NCI-H2171 treated with DMSO at 0.1 percent for 48 hours (cell line): ENCODE results near the gene ANKRD29.
"Not testable (repeated sequence)": the region's sequence is repeated elsewhere in the genome, so short reads cannot be mapped to it uniquely, and the experiment has no call there.

ENCODE experiments used
- DNase-seq: peaks from one replicate; lab custom pipeline; 2025; lab: John Stamatoyannopoulos, UW

The ANKRD29 gene

DNA sequence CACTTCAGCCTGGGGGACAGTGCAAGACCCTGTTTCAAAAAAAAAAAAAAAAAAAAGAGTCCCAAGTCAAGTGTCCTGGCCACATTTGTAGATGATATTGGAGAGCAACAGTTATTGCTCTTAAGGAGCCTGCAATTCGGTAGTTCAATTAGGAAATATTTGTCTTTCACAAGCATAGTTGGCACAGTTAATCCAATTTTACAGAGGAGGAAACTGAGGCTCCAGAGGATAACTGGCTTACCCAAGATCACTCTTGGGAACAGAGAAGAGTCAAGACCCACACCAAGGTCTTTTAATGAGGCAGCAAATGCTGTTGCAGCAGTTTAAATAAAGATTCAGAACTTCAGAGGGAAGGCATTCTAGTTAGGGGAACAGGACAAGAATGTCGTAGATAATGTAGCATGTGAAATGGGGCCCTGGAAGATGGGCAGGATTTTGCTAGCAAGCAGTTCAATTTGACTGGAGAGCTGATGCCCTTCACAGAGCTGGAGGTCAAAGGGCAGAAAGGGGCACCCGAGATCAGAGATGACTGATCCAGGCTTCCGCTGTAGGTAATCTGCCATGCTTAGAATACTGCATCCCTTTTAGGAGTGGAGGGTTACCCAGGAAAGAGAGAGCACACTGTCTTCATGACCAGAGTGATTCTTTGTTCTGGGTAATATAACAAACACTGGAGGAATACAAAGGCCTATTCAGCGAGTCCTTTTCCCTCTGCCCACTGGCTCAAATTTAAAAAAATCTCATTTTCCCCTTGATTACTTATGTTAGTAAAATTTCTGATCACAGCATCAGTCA lies 79.4 kb downstream of the ANKRD29 start:
- no peak for DNase-seq

DNA sequence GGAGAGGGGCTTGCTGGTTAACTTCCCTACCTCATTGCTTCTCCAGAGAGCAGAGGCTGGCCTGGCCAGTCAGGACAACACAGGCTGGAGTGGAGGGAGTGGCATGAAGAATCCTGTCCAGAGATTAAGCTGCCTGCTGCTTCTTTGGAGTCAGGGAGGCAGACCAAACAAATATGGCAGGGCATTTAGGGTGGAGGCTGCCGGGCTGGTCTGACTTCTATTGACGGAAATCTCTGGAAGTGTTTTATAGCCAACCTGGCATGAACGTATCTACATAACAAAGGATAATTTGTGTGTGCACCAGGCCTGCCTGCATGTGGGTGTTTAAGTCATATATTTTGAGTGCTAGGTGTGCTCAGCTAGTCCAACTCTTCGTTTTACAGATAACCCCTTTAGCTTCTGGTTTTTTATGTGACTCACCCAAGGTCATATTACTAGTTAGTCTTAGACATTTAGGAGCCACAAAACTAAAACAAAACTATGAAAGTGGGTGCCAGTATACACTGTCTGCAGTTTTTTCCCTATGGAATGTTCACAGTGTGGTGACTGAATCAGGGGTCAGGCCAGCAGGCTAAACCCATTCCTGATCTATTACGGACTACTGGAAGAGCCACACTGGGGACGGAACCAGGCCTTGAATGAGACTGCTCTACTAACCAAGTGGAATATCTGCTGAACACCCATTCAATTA lies 81.9 kb downstream of the ANKRD29 start:
- no peak for DNase-seq

DNA sequence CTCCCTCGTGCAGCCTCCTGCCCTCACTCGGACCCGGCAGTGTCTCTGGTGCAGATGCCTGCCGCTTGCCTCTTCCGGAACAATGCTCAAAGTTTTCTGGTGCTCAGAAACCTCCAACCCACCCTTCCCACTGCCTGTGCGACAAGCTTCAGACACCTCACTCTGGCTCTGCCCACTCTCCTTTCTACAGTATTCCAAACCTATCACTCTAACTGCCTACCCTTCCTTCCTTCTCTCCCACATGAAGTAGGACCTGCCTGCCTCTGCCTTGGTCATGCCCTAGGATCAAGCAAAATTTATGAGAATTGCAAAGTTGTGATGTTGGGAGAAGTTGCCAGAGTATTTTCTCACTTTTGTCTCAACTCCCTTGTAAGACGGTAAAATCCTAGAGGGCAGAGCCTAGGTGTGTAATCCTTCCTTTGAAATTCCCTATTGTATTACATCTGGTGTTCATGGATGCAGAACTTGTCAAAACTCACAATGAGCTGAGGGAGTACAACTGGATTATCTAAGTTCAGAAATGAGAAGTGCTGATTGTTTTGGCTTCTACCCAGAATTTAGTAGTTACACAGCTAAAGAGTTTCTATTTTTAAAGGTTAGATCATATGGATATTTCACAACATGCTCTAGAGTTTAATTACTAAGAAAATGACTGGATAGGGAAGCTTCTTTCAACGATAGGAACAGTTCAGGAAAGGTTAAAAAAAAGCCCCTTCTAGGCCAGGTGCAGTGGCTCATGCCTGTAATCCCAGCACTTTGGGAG lies 83.6 kb downstream of the ANKRD29 start:
- DNase-seq, result no peak

DNA sequence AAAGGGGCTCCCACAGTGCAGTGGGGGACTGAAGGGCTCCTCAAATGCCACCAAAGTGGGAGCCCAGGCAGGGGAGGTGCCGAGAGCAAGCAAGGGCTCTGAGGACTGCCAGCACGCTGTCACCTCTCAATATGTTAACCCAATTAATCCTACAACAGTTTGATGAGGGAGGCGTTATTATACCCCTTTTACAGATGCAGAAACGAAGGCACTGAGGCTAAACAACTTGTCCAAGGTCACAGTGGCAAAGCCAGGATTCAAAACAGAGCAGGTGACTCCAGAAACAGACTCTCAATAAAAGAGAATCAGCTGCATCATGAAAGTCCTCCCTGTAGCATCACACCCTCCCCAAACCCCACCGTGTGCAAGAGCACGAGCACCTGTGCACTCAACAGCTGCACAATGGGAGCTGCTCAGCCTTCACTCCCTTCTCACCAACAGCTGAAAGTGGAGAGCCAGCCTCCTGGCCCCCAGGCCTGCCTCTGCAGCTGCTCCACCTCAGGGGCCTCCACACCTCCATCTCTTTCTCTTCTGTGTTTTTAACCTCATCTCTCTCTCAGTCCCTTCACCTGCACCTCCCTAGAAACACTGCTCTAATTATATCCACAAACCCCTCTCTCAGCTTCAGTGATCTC lies 84.5 kb downstream of the ANKRD29 start:
- no peak for DNase-seq

DNA sequence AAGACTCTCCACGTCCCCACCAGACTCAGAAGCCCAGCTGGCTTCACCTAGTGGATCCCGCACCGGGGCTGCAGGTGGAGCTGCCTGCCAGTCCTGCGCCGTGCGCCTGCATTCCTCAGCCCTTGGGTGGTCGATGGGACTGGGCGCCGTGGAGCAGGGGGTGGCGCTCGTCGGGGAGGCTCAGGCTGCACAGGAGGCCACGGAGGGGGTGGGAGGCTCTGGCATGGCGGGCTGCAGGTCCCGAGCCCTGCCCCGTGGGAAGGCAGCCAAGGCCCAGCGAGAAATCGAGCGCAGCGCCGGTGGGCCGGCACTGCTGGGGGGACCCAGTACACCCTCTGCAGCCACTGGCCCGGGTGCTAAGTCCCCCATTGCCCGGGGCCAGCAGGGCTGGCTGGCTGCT lies 85.2 kb downstream of the ANKRD29 start:
- not testable (repeated sequence) for DNase-seq

DNA sequence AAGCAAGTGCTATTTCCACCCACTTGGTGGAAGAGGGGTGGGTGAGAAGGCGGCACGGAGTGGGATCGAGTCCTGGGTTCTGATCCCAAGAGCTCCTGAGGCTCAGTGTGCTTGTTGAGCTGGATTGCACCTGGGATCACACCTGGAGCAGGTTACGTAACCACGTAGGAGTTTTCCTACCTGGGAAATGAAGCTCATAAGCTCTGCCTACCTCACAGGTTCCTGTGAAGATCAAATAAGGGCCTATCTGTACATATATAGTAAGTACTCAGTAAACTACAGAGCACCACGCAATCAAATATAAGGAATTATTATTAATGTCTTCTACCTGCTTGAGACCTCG lies 87.4 kb downstream of the ANKRD29 start:
- DNase-seq, result no peak

DNA sequence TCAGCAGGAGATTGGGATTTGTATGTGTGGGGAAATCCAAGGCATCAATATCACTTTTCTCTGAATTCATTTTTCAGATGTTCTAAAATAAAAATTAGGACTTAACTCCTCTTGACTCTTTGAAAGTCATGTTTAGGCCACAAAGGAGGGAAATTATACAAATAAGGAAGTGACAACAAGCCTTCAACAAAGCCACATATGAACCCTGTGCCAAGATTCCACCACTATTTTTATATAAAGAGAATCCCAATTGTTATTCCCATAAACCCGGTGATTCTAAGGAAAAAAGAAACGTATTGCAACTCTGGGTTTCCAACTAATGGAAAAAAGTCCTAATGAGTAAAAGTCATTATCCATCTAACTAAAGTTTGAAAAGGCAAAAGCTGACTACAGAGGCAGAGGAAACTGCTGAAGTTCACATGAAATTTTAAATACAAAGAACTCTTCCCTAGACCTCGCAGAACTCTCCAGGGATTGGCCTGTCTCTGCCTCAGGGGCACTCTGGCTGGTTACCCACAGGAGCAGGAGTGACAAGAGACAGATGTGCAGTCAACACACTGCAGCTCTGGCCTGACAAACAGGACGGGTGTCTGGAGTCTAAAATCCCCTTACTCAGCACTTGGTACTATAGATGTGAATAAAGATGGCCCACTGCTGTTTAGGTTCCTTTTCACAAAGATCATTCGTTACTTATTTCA lies 88.0 kb downstream of the ANKRD29 start:
- DNase-seq, result no peak

DNA sequence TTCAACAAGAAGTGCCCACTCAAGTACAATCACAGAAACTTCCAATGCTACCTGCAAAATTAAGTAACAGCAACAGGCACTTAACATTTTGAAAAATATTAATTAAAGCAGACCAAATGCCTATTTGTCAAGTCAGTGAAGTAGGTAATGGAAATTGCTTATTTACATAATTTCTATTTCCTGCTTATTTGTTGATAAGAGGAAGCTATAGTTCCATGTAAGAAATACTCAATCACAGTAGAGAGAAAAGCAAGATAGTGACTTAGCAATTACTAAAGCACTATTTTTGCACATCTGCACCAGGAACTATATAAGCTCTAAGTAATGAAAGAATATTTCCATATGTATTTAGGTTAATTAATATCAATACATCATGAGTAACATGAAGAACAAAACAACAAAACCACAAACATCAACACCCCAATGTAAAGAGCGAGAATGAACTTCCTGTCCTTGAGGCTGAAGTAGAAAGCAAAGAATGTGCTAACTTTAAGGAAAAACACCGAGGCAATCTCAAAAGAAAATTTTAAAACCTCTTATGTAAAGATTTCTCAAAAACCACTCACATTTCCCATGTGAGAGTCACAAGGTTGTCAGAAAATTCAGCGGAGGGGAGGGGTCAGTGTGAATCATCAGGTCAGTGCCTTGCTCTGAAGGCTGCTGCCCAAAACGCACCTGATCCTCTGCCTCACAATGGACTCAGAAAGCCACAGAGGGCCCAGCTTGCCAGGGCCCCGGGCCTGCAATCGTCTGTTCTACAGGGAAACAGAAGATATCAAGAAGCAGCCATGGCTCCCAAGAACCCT lies 88.9 kb downstream of the ANKRD29 start:
- DNase-seq, result no peak

DNA sequence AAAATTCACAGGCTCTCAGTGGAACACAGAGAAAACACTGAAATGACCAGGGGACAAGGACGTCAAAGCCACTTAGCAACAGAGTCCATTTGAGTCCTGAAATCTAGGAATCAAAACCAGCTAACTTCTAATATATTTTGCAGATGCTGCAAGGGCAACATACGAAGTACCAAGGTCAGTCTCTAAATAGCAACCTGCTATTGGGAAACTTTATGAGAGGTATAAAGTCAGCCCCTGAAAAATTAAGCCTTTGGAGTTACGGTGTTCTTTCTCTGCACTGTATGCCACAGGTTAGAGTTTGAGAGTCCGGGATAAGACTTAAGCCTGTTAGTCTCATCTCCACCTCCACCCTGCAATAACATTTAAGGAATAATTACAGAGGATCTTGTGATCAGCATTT lies 89.7 kb downstream of the ANKRD29 start:
- DNase-seq, result no peak

DNA sequence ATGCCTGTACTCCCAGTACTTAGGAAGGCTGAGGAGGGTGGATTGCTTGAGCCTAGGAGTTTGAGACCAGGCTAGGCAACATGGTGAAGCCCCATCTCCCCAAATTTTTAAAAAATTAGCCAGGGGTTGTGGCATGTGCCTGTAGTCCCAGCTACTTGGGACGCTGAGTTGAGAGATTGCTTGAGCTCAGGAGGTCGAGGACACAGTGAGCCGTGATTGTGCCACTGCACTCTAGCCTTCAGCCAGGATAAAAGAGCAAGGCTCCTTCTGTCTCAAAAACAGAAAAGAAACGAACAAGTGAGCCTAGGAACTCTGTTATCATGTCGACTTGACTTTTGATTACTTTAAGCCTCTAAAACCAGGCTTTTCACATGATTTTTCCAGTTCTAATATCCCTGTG lies 90.1 kb downstream of the ANKRD29 start:
- DNase-seq, result no peak

DNA sequence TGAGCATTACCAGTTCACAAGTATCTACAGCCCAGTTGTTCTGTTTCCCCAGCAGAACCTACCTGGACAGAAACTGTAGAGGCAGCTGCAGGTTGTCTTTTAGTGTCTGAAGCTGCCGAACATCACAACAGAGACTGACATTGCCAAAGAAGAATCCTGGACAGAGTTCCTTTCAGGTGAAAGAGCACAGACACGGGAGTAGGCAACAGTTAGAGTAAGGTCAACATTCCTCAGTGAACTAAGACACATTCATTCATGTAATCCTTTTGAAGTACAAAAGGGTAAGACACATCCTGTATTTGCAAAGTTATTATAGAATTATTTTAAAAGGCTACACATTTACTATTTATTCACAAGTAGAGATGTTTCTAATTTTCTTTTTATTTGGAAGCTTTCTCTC lies 90.7 kb downstream of the ANKRD29 start:
- DNase-seq, result no peak

DNA sequence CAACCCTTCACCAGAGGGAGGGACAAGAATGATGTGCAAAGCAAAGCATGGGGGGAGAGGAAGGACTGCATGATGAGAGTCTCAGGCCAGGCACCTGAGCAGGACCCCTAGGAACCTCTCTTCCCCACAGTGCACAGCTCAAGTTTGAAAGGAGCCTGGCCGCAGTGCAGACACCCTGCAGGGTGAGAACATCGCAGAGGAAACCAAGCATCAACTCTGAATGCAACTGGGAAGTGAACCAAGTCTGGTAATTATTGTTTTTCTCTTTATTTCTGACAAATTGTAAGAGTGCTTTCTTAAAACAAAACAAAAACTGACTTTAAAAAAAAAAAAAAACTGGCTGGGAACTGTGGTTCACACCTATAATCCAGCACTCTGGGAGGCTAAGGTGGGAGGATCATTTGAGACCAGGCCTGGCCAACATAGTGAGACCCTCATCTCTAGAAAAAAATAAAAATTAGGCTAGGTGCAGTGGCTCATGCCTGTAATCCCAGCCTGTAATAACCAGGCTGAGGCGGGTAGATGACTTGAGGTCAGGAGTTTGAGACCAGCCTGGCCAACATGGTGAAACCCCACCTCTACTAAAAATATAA lies 91.7 kb downstream of the ANKRD29 start:
- DNase-seq, result no peak

DNA sequence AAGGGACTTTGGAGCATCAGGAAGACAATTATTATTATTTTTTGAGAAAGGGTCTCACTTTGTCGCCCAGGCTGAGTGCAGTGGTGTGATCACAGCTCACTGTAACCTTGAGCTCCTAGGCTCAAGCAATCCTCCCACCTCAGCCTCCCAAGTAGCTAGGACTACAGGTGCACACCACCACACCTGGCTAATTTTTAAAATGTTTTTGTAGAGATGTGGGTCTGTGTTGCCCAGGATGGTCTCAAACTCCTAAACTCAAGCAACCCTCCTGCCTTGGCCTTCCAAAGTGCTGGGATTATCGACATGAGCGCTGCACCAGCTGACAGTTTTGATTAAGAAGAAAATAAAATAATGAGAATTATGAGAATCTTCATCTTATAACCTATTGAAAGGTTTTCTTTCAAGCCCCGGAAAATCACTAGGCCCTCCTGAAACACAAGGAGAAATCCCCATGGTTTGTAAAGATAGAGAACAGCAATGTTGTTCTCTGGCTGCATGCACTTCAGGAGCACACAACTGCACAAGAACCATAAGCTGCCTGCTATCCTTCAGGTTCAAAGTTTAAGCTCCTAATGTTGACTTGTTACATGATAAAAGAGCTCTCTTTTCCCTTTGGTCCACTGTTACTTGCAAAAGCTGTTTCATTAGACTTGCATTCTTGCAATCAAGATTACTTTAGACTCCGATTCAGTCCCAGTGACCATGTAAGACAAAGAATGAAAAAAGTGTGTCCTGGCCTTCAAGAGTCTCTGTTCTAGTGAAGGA lies 93.2 kb downstream of the ANKRD29 start:
- no peak for DNase-seq

DNA sequence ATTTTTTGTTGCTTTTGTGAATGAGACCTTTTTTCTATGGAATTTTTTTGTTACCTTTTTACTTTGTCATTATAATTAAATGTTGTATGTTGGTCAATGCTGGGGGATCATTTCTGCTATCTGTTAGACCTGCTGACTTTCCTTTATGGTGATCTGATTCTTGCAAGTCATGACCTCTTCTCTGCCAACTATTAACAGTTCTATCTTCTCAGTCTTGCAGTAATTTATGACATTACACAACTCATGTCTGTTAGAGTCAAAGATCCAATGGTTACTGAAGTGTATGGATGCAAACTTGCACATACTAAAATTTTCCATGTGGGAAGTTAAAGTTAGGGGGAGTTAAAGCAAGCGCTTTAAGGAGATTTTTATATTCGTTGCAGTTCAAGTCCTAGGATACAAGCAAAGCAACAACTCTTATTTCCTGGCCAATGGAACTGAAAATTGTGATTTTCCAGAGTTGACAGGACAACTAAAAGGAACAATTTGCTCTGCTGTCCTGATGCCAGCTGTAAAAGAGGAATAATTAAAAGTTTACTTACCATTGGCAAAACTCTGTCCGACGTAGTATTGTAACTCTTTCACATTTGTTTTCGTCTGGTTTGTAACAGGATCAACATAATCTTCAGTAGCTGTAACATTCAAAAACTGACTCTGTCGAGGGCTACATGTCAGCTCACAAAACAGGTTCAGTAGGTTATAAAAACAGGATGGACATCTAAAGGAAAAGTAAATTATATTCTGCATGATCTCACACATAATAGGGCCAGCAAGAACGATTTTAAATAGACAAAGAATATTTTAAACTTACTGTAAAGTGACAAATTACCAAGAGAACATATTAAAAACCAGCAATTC lies 94.2 kb downstream of the ANKRD29 start:
- no peak for DNase-seq

DNA sequence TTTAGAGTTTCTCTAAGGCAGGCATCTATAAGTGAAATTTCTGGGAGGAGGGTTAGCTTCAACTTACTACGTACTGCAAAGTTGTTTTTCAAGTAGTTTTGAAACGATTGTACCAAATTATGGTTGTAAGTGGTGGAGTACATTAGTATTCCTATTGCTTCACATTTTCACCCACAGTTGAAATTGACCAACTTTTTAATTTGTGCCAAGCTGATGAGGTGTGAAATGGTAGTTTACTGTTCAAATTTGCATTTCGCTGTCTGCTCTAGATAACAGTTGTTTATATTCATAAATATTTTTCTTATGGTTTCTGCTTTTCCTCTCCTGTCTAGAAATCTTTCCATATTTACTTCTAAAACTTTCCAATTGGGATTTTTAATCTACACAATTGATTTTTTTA lies 95.0 kb downstream of the ANKRD29 start:
- no peak for DNase-seq

DNA sequence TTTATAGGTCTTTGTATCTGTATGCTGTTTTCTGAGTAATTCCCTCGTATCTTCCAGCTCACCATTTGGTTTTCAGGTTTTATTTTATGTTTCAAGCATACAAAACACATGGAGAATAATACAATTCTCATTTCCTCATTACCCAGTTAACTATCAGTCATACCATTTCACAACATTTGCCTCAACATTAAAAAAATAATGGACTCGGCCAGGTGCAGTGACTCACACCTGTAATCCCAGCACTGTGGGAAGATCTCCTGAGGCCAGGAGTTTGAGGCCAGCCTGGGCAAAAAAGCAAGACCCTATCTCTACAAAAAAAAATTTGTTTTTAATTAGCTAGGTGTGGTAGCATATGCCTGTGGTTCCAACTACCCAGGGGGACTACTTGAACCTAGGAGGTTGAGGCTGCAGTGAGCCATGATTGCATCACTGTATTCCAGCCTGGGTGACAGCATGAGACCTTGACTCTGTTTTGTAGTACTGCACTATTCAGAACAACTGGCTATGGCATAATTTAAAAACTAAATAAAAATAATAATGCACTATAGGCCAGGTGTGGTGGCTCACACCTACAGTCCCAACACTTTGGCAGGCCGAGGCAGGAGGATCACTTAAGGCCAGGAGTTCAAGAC lies 96.7 kb downstream of the ANKRD29 start:
- DNase-seq, result no peak

DNA sequence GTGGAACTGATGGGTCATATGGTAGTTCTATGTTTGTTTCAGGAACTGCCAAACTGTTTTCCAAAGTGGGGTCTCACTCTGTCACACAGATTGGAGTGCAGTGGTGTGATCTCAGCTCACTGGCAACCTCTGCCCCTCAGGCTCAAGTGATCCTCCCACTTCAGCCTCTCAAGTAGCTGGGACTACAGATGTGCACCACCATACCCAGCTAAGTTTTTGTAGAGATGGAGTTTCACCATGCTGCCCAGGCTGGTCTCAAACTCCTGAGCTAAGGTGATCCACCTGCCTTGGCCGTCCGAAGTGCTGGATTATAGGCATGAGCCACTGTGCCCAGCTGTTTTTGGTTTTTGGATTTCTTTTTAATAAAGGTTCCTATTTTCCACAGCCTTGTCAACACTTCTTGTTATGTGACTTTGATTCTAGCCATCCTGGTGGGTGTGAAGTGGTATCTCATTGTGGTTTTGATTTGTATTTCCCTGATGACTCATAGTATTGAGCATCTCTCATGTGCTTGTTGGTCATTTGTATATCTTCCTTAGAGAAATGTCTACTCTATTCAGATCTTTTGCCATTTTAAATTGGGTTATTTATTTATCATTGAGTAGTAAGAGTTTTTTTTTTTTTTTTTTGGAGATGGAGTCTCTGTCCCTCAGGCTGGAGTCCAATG lies 99.2 kb downstream of the ANKRD29 start:
- DNase-seq, result no peak

DNA sequence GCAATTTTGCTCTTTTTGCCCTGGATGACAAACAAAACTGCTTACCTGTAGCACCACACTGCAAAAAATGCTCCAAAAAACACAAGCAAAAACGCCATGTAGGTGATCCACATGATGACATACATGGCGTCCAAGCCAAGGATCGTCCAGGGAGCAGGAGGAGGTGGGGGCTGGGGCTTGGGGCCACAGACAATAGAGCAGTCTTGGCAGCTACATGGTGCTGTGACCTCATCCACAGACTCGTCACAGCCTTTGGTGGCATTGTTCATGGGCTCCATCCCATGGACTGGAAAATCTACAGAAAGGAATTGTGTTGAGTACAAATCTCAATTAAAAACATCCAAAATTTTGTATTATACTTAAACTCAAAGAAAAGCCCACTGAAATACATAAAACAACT lies 102.5 kb downstream of the ANKRD29 start:
- DNase-seq, result no peak
